H1 (cell line): Measurements from ENCODE around the gene NADK.
"Not testable (repeated sequence)": the region's sequence is repeated elsewhere in the genome, so short reads cannot be mapped to it uniquely, and the experiment has no call there.

Experiments
- CTBP2 ChIP-seq: IDR thresholded peaks from 2 replicates; pipeline ENCODE4 v1.7.0; 2011; ENCODE audit warnings: borderline replicate concordance, mild to moderate bottlenecking, moderate library complexity, mixed read lengths, low read length; ENCODE audit not compliant: insufficient read depth, insufficient read length
- EZH2 ChIP-seq: fragments of 200-600 bp; sonication (generic); IDR thresholded peaks from 2 replicates; pipeline ENCODE4 v1.7.1; 2012; ENCODE audit warnings: low read depth, mild to moderate bottlenecking, moderate library complexity, low read length, inconsistent platforms; ENCODE audit not compliant: severe bottlenecking
- HDAC6 ChIP-seq: IDR thresholded peaks from one replicate; pipeline ENCODE4 v1.7.1; 2012; ENCODE audit warnings: low read depth, mild to moderate bottlenecking, inconsistent platforms, low read length, moderate library complexity
- RAD21 ChIP-seq, 2 experiments: IDR thresholded peaks in 1 of 2; conservative IDR thresholded peaks in 1 of 2; 2 replicates each; pipeline ENCODE4 v1.6.1; 2011; ENCODE audit warnings: low read depth in 2 of 2, low read length in 2 of 2, improper control_type of control experiment in 1 of 2, inconsistent platforms in 1 of 2, mild to moderate bottlenecking in 1 of 2, moderate library complexity in 1 of 2
- SIN3A ChIP-seq, 2 experiments: IDR thresholded peaks in 1 of 2; conservative IDR thresholded peaks in 1 of 2; 2 replicates each; pipeline ENCODE4 v1.6.1; 2011 to 2012; ENCODE audit warnings: low read length in 2 of 2, improper control_type of control experiment in 1 of 2, low read depth in 1 of 2, mild to moderate bottlenecking in 1 of 2
- TF ChIP-seq, protein P1 (sequence below), 3 experiments: IDR thresholded peaks; 1 replicate in 2 of 3; 2 replicates in 1 of 3; pipeline versions ENCODE4 v1.5.1 to v1.6.1; 2011; ENCODE audit warnings: low read length in 3 of 3, mild to moderate bottlenecking in 3 of 3, inconsistent platforms in 2 of 3, low read depth in 1 of 3, moderate library complexity in 1 of 3; ENCODE audit not compliant: insufficient read depth in 1 of 3; ENCODE audit errors: control extremely low read depth in 1 of 3

DNA sequence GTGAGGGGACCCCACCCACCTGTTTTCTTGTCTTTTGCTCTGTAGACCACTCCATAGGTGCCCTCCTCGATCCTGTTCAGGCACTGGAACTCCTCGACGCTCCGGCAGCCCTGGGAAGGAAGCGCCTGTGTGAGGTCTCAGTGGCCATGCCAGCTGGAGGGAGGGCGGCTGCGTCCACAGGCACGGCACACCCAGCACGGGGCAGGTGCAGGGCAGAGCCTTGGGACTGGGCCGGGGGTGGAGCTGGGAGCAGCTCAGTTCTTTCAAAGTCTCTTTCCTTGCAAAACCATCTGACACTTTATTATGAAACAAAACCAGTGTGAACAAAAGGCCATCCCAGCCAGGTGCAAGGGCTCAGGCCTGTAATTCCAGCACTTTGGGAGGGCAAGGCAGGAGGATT, 72.6 kb downstream of the NADK start:
- not testable (repeated sequence) for TF ChIP-seq SIN3A (conservative IDR thresholded peaks at IDR 0.05 in 1 of 2, IDR thresholded peaks at IDR 0.05 in 1 of 2; ENCODE audit: low read depth in 1 of 2, low read length in 2 of 2); EZH2; HDAC6; RAD21 (IDR thresholded peaks at IDR 0.05 in 1 of 2, conservative IDR thresholded peaks at IDR 0.05 in 1 of 2; ENCODE audit: low read depth in 2 of 2, low read length in 2 of 2); CTBP2
- TF ChIP-seq, protein P1, sequence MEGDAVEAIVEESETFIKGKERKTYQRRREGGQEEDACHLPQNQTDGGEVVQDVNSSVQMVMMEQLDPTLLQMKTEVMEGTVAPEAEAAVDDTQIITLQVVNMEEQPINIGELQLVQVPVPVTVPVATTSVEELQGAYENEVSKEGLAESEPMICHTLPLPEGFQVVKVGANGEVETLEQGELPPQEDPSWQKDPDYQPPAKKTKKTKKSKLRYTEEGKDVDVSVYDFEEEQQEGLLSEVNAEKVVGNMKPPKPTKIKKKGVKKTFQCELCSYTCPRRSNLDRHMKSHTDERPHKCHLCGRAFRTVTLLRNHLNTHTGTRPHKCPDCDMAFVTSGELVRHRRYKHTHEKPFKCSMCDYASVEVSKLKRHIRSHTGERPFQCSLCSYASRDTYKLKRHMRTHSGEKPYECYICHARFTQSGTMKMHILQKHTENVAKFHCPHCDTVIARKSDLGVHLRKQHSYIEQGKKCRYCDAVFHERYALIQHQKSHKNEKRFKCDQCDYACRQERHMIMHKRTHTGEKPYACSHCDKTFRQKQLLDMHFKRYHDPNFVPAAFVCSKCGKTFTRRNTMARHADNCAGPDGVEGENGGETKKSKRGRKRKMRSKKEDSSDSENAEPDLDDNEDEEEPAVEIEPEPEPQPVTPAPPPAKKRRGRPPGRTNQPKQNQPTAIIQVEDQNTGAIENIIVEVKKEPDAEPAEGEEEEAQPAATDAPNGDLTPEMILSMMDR (IDR thresholded peaks at IDR 0.05; ENCODE audit: control extremely low read depth in 1 of 3, insufficient read depth in 1 of 3, low read depth in 1 of 3, low read length in 3 of 3), result not testable (repeated sequence)
